GM18519 (cell line): Measurements from ENCODE around the gene CALHM3.

ENCODE experiments used
- ATAC-seq: cut with Tn5 transposase; IDR thresholded peaks from one replicate; pipeline ENCODE4 v1.9.1; 2021; ENCODE audit warnings: mild to moderate bottlenecking, moderate library complexity; ENCODE audit not compliant: unreplicated experiment, low FRiP score

The CALHM3 gene

GRCh38 chr10:103427866-103428265 lies 51.2 kb downstream of the CALHM3 start:
- no peak for ATAC-seq

GRCh38 chr10:103423748-103424147 lies 55.3 kb downstream of the CALHM3 start:
- ATAC-seq: no peak
